OCI-LY3 (cell line): ENCODE data around the gene PSMC3.

Source experiments
- H2AFZ ChIP-seq: fragments of 200-600, 300-600 bp; shearing (Covaris generic); 2 replicates; pipeline ENCODE4 v1.6.0; 2014; ENCODE audit warnings: antibody characterized with exemption, low read depth, low read length
- H3K27ac ChIP-seq: fragments of 200-600, 300-600 bp; sonication (generic); 2 replicates; pipeline ENCODE4 v1.5.1; 2014; ENCODE audit warnings: mild to moderate bottlenecking, low read length, moderate library complexity, mixed read lengths
- H3K27me3 ChIP-seq: fragments of 200-600, 300-600 bp; sonication (generic); 2 replicates; pipeline ENCODE4 v1.6.1; 2014; ENCODE audit warnings: low read depth, low read length, mixed read lengths
- H3K36me3 ChIP-seq: fragments of 200-600, 300-600 bp; sonication (generic); replicated peaks from 2 replicates; pipeline ENCODE3; 2014; ENCODE audit warnings: low read depth, low read length, mixed read lengths
- H3K4me1 ChIP-seq: fragments of 300-600, 200-600 bp; sonication (generic); 2 replicates; pipeline ENCODE4 v1.6.1; 2014; ENCODE audit warnings: low read length, mixed read lengths
- H3K4me2 ChIP-seq: fragments of 200-600, 300-600 bp; sonication (generic); 2 replicates; pipeline ENCODE4 v1.6.1; 2014; ENCODE audit warnings: low read length, mixed read lengths
- H3K4me3 ChIP-seq: fragments of 300-600, 200-600 bp; sonication (generic); 2 replicates; pipeline ENCODE4 v1.5.1; 2014; ENCODE audit warnings: antibody characterized with exemption, mild to moderate bottlenecking, low read length, moderate library complexity
- H3K79me2 ChIP-seq: fragments of 300-600, 200-600 bp; shearing (Covaris generic); 2 replicates; pipeline ENCODE4 v1.6.1; 2014; ENCODE audit warnings: mild to moderate bottlenecking, low read length, mixed read lengths
- H3K9ac ChIP-seq: fragments of 300-600, 200-600 bp; shearing (Covaris generic); 2 replicates; pipeline ENCODE4 v1.6.0; 2014; ENCODE audit warnings: mild to moderate bottlenecking, low read length, moderate library complexity
- H3K9me3 ChIP-seq: fragments of 200-600, 300-600 bp; shearing (Covaris generic); 2 replicates; pipeline ENCODE4 v1.6.1; 2014; ENCODE audit warnings: low read length, mixed read lengths; ENCODE audit not compliant: insufficient read depth
- H4K20me1 ChIP-seq: fragments of 200-600, 300-600 bp; sonication (generic); 2 replicates; pipeline ENCODE4 v1.6.1; 2016; ENCODE audit warnings: low read length, mixed read lengths; ENCODE audit not compliant: insufficient read depth
- CTCF ChIP-seq: fragments of 200-600, 300-600 bp; sonication (generic); IDR thresholded peaks from 2 replicates; pipeline ENCODE4 v1.5.1; 2014; ENCODE audit warnings: antibody characterized with exemption, low read length, low read depth
- EZH2phosphoT487 ChIP-seq: fragments of 200-600 bp; shearing (Covaris generic); IDR thresholded peaks from 2 replicates; pipeline ENCODE4 v1.6.1; 2018; ENCODE audit warnings: antibody characterized with exemption, mixed run types, low read depth

PSMC3 gene

GRCh38 chr11:47436726-47437125, 10.5 kb upstream of the PSMC3 start:
- Histone ChIP-seq H2AFZ (no peak overlapping the region), H3K9ac (no peak overlapping the region), H3K4me2 (no peak overlapping the region), H3K9me3 (no peaks in the 10 kb centered on the region), H3K4me3 (no peak overlapping the region), H4K20me1 (no peaks in the 10 kb centered on the region), H3K27ac (no peak overlapping the region), H3K4me1 (no peaks in the 10 kb centered on the region), H3K36me3 (no peaks in the 10 kb centered on the region), H3K79me2 (no peaks in the 10 kb centered on the region), H3K27me3 (no peaks in the 10 kb centered on the region)
- TF ChIP-seq EZH2phosphoT487 (no peak), CTCF (no peak)

GRCh38 chr11:47435687-47436086, 9.4 kb upstream of the PSMC3 start:
- Histone ChIP-seq H2AFZ (no peak overlapping the region), H3K79me2 (no peaks in the 10 kb centered on the region), H4K20me1 (no peaks in the 10 kb centered on the region), H3K27ac (no peak overlapping the region), H3K4me3 (no peak overlapping the region), H3K36me3 (no peaks in the 10 kb centered on the region), H3K4me2 (no peak overlapping the region), H3K27me3 (no peaks in the 10 kb centered on the region), H3K9ac (no peak overlapping the region), H3K9me3 (no peaks in the 10 kb centered on the region), H3K4me1 (no peaks in the 10 kb centered on the region)
- no peak for TF ChIP-seq EZH2phosphoT487
- no peak for TF ChIP-seq CTCF

GRCh38 chr11:47434011-47434786, 8.0 kb upstream of the PSMC3 start:
- H3K27ac ChIP-seq = no peak overlapping the region

GRCh38 chr11:47433157-47433556, 6.9 kb upstream of the PSMC3 start:
- TF ChIP-seq EZH2phosphoT487 (no peak), CTCF (no peak)
- Histone ChIP-seq H3K9me3 (no peaks in the 10 kb centered on the region), H3K4me1 (no peaks in the 10 kb centered on the region), H3K4me2 (no peak overlapping the region), H3K9ac (no peak overlapping the region), H3K36me3 (no peaks in the 10 kb centered on the region), H2AFZ (no peak overlapping the region), H3K4me3 (no peak overlapping the region), H3K27me3 (no peaks in the 10 kb centered on the region), H3K27ac (no peak overlapping the region), H3K79me2 (no peaks in the 10 kb centered on the region), H4K20me1 (no peaks in the 10 kb centered on the region)

More at GRCh38 chr11:47434011-47434786, 8.0 kb upstream of the PSMC3 start:
- no peak overlapping the region for H3K4me2 ChIP-seq
- no peaks in the 10 kb centered on the region for H4K20me1 ChIP-seq
- no peaks in the 10 kb centered on the region for H3K79me2 ChIP-seq
- no peaks in the 10 kb centered on the region for H3K4me1 ChIP-seq
- H2AFZ ChIP-seq = no peak overlapping the region
- H3K9ac ChIP-seq = no peak overlapping the region
- no peak for TF ChIP-seq CTCF
- TF ChIP-seq EZH2phosphoT487 = no peak
- no peaks in the 10 kb centered on the region for H3K9me3 ChIP-seq
- no peaks in the 10 kb centered on the region for H3K36me3 ChIP-seq
- no peak overlapping the region for H3K4me3 ChIP-seq
- H3K27me3 ChIP-seq = no peaks in the 10 kb centered on the region
